Astrocyte of the spinal cord (primary cell): ENCODE data around the gene PCSK6.

ENCODE experiments used
- DNase-seq: peaks from one replicate; pipeline ENCODE4 v3.0.0; 2011; ENCODE audit warnings: low read depth, low spot score
- H3K4me3 ChIP-seq: 2 replicates; pipeline ENCODE4 v1.5.1; 2011; ENCODE audit warnings: low read depth, mild to moderate bottlenecking, low read length, moderate library complexity
- CTCF ChIP-seq: IDR thresholded peaks from 2 replicates; pipeline ENCODE4 v1.5.1; 2012; ENCODE audit warnings: low read depth, mild to moderate bottlenecking, low read length, inconsistent platforms
- in situ Hi-C: cut with HindIII; loops from 2 replicates; pipeline ENCODE4 v1.10.0; 2017; ENCODE audit warnings: low sequenced_read_pairs

PCSK6 gene

GRCh38 chr15:101447168-101447533, 42.4 kb downstream of the PCSK6 start:
- TF ChIP-seq CTCF: no peak
- DNase-seq: no peak
- in situ Hi-C loops: no loop called here
- no peak overlapping the region for H3K4me3 ChIP-seq

- in situ Hi-C loops: no loop called here
Observed at GRCh38 chr15:101446518-101447167, 42.9 kb downstream of the PCSK6 start.

GRCh38 chr15:101445562-101446517, 43.7 kb downstream of the PCSK6 start:
- in situ Hi-C loops: no loop called here
- no peak for DNase-seq
- H3K4me3 ChIP-seq: no peak overlapping the region
- TF ChIP-seq CTCF: no peak

More at GRCh38 chr15:101446518-101447167, 42.9 kb downstream of the PCSK6 start:
- no peak for DNase-seq
- TF ChIP-seq CTCF: no peak
- H3K4me3 ChIP-seq: no peak overlapping the region

GRCh38 chr15:101444807-101445508, 44.5 kb downstream of the PCSK6 start:
- DNase-seq: no peak
- in situ Hi-C loops: no loop called here
- TF ChIP-seq CTCF: no peak
- no peak overlapping the region for H3K4me3 ChIP-seq

GRCh38 chr15:101444015-101444414, 45.5 kb downstream of the PCSK6 start:
- no peak for DNase-seq
- no peak overlapping the region for H3K4me3 ChIP-seq
- no peak for TF ChIP-seq CTCF
- in situ Hi-C loops: no loop called here

- no peak for DNase-seq
- in situ Hi-C loops: no loop called here
- no peak for TF ChIP-seq CTCF
- H3K4me3 ChIP-seq: no peak overlapping the region
Observed at GRCh38 chr15:101442272-101442671, 47.2 kb downstream of the PCSK6 start.
